C4-2B (cell line): ENCODE measurements around the gene DENND1A.

Experiments used
- H3K27ac ChIP-seq: fragments of 450-650 bp; 2 replicates; pipeline ENCODE4 v1.5.1; 2017
- CTCF ChIP-seq: fragments of 450-650 bp; conservative IDR thresholded peaks from 2 replicates; pipeline ENCODE4 v1.5.1; 2017; ENCODE audit warnings: mild to moderate bottlenecking
- ZFX ChIP-seq: fragments of 450-650 bp; IDR thresholded peaks from 2 replicates; pipeline ENCODE4 v1.6.1; 2017

DENND1A gene

GRCh38 chr9:123776708-123777537 lies 153.0 kb downstream of the DENND1A start:
- TF ChIP-seq CTCF (no peak), ZFX (no peak)
- no peak overlapping the region for H3K27ac ChIP-seq

- H3K27ac ChIP-seq: no peak overlapping the region
- no peak for TF ChIP-seq CTCF
These were observed 154.3 kb downstream of the DENND1A start for GRCh38 chr9:123775289-123776284.

DNA sequence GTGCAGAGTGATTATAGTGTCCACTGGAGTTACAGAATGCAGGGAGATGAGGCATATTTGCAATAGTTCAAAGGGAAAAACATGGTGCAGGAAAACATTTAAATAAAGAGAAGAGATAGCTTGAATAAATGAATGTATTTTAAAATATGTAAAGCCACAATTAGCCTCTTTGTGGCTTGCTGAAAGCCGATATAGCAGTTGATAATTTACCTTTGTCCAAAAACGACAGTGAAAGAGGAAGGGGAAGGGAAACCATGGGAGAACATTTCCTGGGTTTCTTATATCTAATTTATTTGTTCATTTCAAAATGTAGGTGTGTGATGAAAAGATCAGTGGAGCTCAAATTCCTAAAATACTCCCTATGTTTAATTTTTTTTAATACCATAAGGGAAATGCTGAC lies 156.1 kb downstream of the DENND1A start:
- H3K27ac ChIP-seq: no peak overlapping the region

DNA sequence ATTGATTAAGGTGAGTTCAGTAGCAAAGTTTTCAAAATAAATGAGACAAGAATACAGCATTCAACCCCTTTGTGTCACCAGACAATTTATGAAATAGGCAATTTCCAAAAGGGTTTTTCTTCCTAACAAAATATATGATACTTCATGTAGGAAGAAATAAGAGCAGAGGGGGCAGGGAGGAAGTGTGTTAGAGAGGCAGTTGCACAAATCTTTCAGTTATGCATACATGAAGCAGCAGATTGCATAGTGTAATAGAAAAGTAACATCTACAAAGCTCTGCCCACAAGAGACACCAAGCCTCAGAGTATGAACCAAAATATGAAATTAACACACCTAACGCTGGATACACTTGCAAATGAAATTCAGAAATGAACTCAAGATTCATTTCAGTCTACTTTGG lies 157.0 kb downstream of the DENND1A start:
- peak overlapping the region; percentile 34; the same call in 1 of the 2 replicates for H3K27ac ChIP-seq
- no peak for TF ChIP-seq CTCF
- no peak for TF ChIP-seq ZFX

More for the DNA sequence above, 156.1 kb downstream of the DENND1A start:
- TF ChIP-seq CTCF: no peak

- peak overlapping the region; percentile 34; the same call in 1 of the 2 replicates for H3K27ac ChIP-seq
- TF ChIP-seq CTCF (no peak), ZFX (no peak)
These were observed 157.6 kb downstream of the DENND1A start for GRCh38 chr9:123772374-123772773.

GRCh38 chr9:123771690-123772089 lies 158.2 kb downstream of the DENND1A start:
- no peak overlapping the region for H3K27ac ChIP-seq
- no peak for TF ChIP-seq CTCF
- no peak for TF ChIP-seq ZFX

DNA sequence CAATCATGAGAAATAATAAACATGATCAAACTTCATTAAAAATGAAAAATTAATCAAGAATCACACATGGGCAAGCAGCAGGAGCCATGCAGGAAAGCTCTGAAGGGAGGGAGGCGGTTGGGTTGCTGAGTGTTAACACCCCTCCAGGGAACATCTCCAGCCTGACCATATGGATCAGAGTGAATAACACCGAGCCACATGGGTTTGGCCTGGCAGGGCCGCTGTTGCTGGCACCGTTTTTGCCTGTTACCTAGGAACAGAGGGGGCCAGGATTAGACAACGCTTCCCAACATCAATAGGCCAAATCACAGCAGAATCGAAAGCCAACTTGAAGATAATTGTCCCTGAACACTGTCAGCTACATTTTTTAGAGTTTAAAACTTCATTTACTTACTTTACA lies 160.2 kb downstream of the DENND1A start:
- H3K27ac ChIP-seq: no peak overlapping the region
- TF ChIP-seq ZFX (no peak), CTCF (no peak)
